A549 (cell line): ENCODE measurements around the gene CPAMD8. TPM values are rescaled to one million over a fixed set of nuclear protein-coding genes. Genes with fewer than 3 reads are reported as not detected.

Experiments used
- ATAC-seq, 2 experiments: fragments of 200-7000 bp in 1 of 2; fragments of >200 bp in 1 of 2; cut with Nextera tagmentation in 1 of 2; cut with Tn5 transposase in 1 of 2; 3 replicates each; pipeline versions ENCODE4 v1.8.0 to v1.9.1; 2018 to 2020; ENCODE audit warnings: mild to moderate bottlenecking in 1 of 2, moderate library complexity in 1 of 2
- CTCF ChIA-PET: fragments of 300-600 bp; sonication (Branson Sonifier 250); formaldehyde crosslinking; extraction: SDS; loops from one replicate; lab custom pipeline; 2021; ENCODE audit warnings: antibody characterized with exemption, inconsistent platforms; lab: Yijun Ruan, JAX
- POLR2A ChIA-PET: fragments of 350-600 bp; formaldehyde crosslinking; extraction: SDS; loops from one replicate; lab custom pipeline; 2021; ENCODE audit warnings: antibody characterized with exemption, inconsistent platforms; lab: Yijun Ruan, JAX
- DNase-seq, 2 experiments: peaks; one replicate each; pipeline versions ENCODE4 v3.0.0 to v3.0.0-alpha.2; 2011 to 2016; ENCODE audit warnings: low read depth in 1 of 2, low spot score in 1 of 2
- FAIRE-seq: peaks from 2 replicates; lab custom pipeline; 2011; peaks lifted over from hg19 to GRCh38; lab: Jason Lieb, UNC
- H3K27ac ChIP-seq, 2 experiments: fragments of >200 bp; sonication (Bioruptor Twin); formaldehyde crosslinking; 3 replicates each; pipeline ENCODE4 v1.5.1; 2016 to 2017
- H3K4me1 ChIP-seq: fragments of >200 bp; sonication (Bioruptor Twin); formaldehyde crosslinking; 3 replicates; pipeline ENCODE4 v1.6.1; 2016
- H3K4me2 ChIP-seq: fragments of >200 bp; sonication (Bioruptor Twin); formaldehyde crosslinking; 3 replicates; pipeline ENCODE4 v1.6.1; 2016
- H3K4me3 ChIP-seq: fragments of >200 bp; sonication (Bioruptor Twin); formaldehyde crosslinking; 3 replicates; pipeline ENCODE4 v1.5.1; 2016
- H3K9me3 ChIP-seq: fragments of >200 bp; sonication (Bioruptor Twin); formaldehyde crosslinking; 3 replicates; pipeline ENCODE4 v1.6.1; 2016
- E2F6 ChIP-seq: IDR thresholded peaks from 2 replicates; pipeline ENCODE4 v1.6.1; 2012; ENCODE audit warnings: low read depth, borderline replicate concordance
- FOSB ChIP-seq: fragments of 250-450 bp; sonication (Bioruptor Pico); IDR thresholded peaks from 2 replicates; pipeline ENCODE4 v1.5.0; 2020; ENCODE audit warnings: mild to moderate bottlenecking, moderate library complexity
- FOXS1 ChIP-seq: fragments of 250-450 bp; sonication (Bioruptor Pico); IDR thresholded peaks from 2 replicates; pipeline ENCODE4 v1.5.0; 2020; ENCODE audit warnings: mild to moderate bottlenecking, moderate library complexity
- HEYL ChIP-seq: fragments of 250-450 bp; sonication (Bioruptor Pico); IDR thresholded peaks from 2 replicates; pipeline ENCODE4 v1.8.0; 2021; ENCODE audit warnings: mild to moderate bottlenecking, moderate library complexity
- HOXA7 ChIP-seq: fragments of 250-450 bp; sonication (Bioruptor Pico); IDR thresholded peaks from 2 replicates; pipeline ENCODE4 v1.5.0; 2020; ENCODE audit warnings: mild to moderate bottlenecking, moderate library complexity
- HOXB13 ChIP-seq: fragments of 250-450 bp; sonication (Bioruptor Pico); IDR thresholded peaks from 2 replicates; pipeline ENCODE4 v1.5.0; 2020; ENCODE audit warnings: low read depth, mild to moderate bottlenecking, moderate library complexity
- KDM1A ChIP-seq: fragments of 200-600 bp; sonication (generic); IDR thresholded peaks from 2 replicates; pipeline ENCODE4 v1.6.1; 2016; ENCODE audit warnings: low read depth, mild to moderate bottlenecking
- MAX ChIP-seq: IDR thresholded peaks from 2 replicates; pipeline ENCODE4 v1.6.1; 2012
- NFE2L2 ChIP-seq: fragments of 150-350 bp; conservative IDR thresholded peaks from 2 replicates; pipeline ENCODE4 v1.6.1; 2014; ENCODE audit warnings: low read length
- NPAS2 ChIP-seq: fragments of 250-450 bp; sonication (Bioruptor Pico); IDR thresholded peaks from 2 replicates; pipeline ENCODE4 v1.8.0; 2022; ENCODE audit warnings: mild to moderate bottlenecking, moderate library complexity, borderline replicate concordance
- PHF8 ChIP-seq: fragments of 200-600 bp; sonication (generic); IDR thresholded peaks from 2 replicates; pipeline ENCODE4 v1.6.1; 2016; ENCODE audit warnings: low read depth, mild to moderate bottlenecking, antibody characterized with exemption, moderate library complexity, borderline replicate concordance
- POLR2A ChIP-seq: IDR thresholded peaks from 2 replicates; pipeline ENCODE4 v1.6.1; 2012; ENCODE audit warnings: mild to moderate bottlenecking, low read length
- RAD21 ChIP-seq, 2 experiments: fragments of >200 bp in 1 of 2; sonication (Bioruptor Twin) in 1 of 2; formaldehyde crosslinking in 1 of 2; IDR thresholded peaks in 1 of 2; conservative IDR thresholded peaks in 1 of 2; 2 replicates in 1 of 2; 3 replicates in 1 of 2; pipeline ENCODE4 v1.6.1; 2012 to 2018; ENCODE audit warnings: inconsistent platforms in 1 of 2
- RCOR1 ChIP-seq: fragments of 150-350 bp; IDR thresholded peaks from 2 replicates; pipeline ENCODE4 v1.6.1; 2014; ENCODE audit warnings: antibody characterized with exemption, low read length, low read depth
- SREBF2 ChIP-seq: fragments of 450-650 bp; IDR thresholded peaks from 2 replicates; pipeline ENCODE4 v1.6.1; 2014; ENCODE audit warnings: mild to moderate bottlenecking, moderate library complexity
- USF2 ChIP-seq: fragments of 450-650 bp; IDR thresholded peaks from 2 replicates; pipeline ENCODE4 v1.6.1; 2014; ENCODE audit warnings: antibody characterized with exemption
- ZSCAN20 ChIP-seq: fragments of 250-450 bp; sonication (Bioruptor Pico); IDR thresholded peaks from 2 replicates; pipeline ENCODE4 v1.8.0; 2022; ENCODE audit warnings: mild to moderate bottlenecking, moderate library complexity
- WGBS: methylation state at CpG from one replicate; pipeline ENCODE4 v1.1.6; 2017; ENCODE audit errors: missing lambda C conversion rate; 5-methylcytosine and 5-hydroxymethylcytosine counted together
- polyA plus RNA-seq, 4 experiments: library from polyadenylated mRNA; depleted of rRNA in 3 of 4; stranded (reverse); fragments of >200 nt; fragmentation: RNase III in 1 of 4; extraction: RNeasy Plus Mini Kit Qiagen cat#74134 plus additional on column Dnase treatment in 1 of 4; gene quantifications; 2 replicates in 3 of 4; 3 replicates in 1 of 4; pipeline ENCODE4 v1.2.3, GENCODE V29; 2011 to 2017
- TF ChIP-seq, protein P1 (sequence below): fragments of 250-450 bp; sonication (Bioruptor Pico); IDR thresholded peaks from 2 replicates; pipeline ENCODE4 v1.5.0; 2021; ENCODE audit warnings: mild to moderate bottlenecking, moderate library complexity, borderline replicate concordance

The CPAMD8 gene
- polyA plus RNA-seq, 2 of the 4 experiments (the other 2 are of a cell fraction) = 0.03 TPM; not detected in 1

DNA sequence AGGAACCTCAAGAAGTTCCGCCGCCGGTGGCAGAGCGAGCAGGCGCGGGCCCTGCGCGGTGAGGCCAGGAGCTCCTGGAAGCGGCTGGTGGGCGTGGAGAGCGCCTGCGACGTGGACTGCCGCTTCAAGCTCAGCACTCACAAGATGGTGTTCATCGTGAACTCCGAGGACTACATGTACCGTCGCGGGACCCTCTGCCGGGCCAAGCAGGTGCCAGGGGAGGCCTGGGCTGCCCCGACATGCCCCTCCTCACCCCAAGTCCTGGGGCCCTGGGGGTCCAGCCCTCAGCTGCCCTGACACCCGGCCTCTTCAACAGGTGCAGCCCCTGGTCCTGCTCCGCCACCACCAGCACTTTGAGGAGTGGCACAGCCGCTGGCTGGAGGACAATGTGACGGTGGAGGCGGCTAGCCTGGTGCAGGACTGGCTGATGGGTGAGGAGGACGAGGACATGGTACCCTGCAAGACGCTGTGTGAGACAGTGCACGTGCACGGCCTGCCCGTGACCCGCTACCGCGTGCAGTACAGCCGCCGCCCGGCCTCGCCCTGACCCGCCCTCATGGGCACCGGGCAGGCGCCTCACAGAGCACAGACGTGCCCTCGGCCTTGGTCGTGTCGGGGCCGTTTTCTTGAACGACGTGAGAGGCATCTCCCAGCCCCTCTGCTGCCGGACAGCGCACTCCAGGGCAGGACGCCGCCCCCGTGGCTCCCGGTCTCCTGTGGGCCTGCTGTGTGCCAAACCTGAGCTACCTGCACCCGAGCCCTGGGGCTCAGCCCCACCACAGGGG, 148.2 kb downstream of the CPAMD8 start:
- H3K27ac ChIP-seq = no peak overlapping the region
- H3K4me1 ChIP-seq = no peaks in the 10 kb centered on the region
- TF ChIP-seq E2F6 (no peak), SREBF2 (no peak), NPAS2 (CRISPR knock-in tag) (no peak), HOXB13 (CRISPR knock-in tag) (no peak), NFE2L2 (no peak), HOXA7 (CRISPR knock-in tag) (no peak), ZSCAN20 (CRISPR knock-in tag) (no peak), POLR2A (no peak), RCOR1 (no peak), MAX (no peak), KDM1A (no peak), PHF8 (no peak), RAD21 (conservative IDR thresholded peaks at IDR 0.05 in 1 of 2, IDR thresholded peaks at IDR 0.05 in 1 of 2) (no peak), FOXS1 (CRISPR knock-in tag) (no peak)
- TF ChIP-seq, all 56 proteins: peak for 0
- H3K4me3 ChIP-seq = no peak overlapping the region
- WGBS = 95% methylated on average over 22 of the region's 55 CpGs
- DNase-seq = no peak
- no peak for FAIRE-seq
- CTCF ChIA-PET = interaction anchor here (0.6 kb wide), 1 partner anchor 173 kb away, joined by 3 read pairs; no protein-coding TSS in a partner anchor
- peaks cover 26% of the 10 kb centered on the region for H3K9me3 ChIP-seq
- no peak overlapping the region for H3K4me2 ChIP-seq
- POLR2A ChIA-PET = no interaction called here
- no peak for ATAC-seq

DNA sequence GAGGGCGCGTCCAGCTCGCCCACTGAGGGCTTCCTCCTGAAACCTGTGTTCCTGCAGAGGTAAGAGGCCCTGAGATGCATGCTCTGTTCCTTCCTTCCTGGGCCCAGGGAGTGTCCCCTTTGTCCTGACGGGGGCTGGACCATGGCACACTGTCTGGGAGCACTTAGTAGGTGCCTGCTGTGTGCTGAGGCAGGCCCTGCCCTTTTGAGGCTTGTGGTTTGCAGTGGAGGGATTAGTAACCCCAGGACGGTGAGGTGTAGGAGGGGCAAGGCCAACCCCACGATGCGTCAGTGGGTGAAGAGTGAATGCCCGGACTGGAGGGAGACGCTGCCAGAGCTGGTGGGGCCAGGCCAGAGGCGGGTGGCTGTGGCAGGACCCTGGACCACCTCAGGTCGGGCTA, 149.0 kb downstream of the CPAMD8 start:
- CTCF ChIA-PET = no interaction called here
- FAIRE-seq = no peak
- WGBS = 80% methylated on average over 5 of the region's 11 CpGs
- Histone ChIP-seq H3K27ac (no peak overlapping the region), H3K4me1 (no peaks in the 10 kb centered on the region), H3K9me3 (peaks cover 21% of the 10 kb centered on the region), H3K4me2 (no peak overlapping the region), H3K4me3 (no peak overlapping the region)
- TF ChIP-seq HEYL (CRISPR knock-in tag) (no peak), FOSB (CRISPR knock-in tag) (no peak), E2F6 (no peak), USF2 (no peak), HOXB13 (CRISPR knock-in tag) (no peak)
- TF ChIP-seq, protein P1, sequence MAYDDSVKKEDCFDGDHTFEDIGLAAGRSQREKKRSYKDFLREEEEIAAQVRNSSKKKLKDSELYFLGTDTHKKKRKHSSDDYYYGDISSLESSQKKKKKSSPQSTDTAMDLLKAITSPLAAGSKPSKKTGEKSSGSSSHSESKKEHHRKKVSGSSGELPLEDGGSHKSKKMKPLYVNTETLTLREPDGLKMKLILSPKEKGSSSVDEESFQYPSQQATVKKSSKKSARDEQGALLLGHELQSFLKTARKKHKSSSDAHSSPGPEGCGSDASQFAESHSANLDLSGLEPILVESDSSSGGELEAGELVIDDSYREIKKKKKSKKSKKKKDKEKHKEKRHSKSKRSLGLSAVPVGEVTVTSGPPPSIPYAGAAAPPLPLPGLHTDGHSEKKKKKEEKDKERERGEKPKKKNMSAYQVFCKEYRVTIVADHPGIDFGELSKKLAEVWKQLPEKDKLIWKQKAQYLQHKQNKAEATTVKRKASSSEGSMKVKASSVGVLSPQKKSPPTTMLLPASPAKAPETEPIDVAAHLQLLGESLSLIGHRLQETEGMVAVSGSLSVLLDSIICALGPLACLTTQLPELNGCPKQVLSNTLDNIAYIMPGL (CRISPR knock-in tag) = no peak
- DNase-seq = no peak
- POLR2A ChIA-PET = no interaction called here
- no peak for ATAC-seq
